IPS DF 6.9 (cell line): Measurements from ENCODE around the gene STEAP3.

Experiments
- DNase-seq: peaks from one replicate; pipeline ENCODE4 v3.0.0-alpha.2; 2013; ENCODE audit warnings: low read depth, low spot score
- H3K27ac ChIP-seq: one replicate; pipeline ENCODE4 v1.5.1; 2013; ENCODE audit warnings: low read length, control low read depth
- H3K27me3 ChIP-seq: 2 replicates; pipeline ENCODE4 v1.6.1; 2013; ENCODE audit warnings: mild to moderate bottlenecking, low read length; ENCODE audit not compliant: control insufficient read depth, insufficient read depth
- H3K36me3 ChIP-seq: 2 replicates; pipeline ENCODE4 v1.6.1; 2013; ENCODE audit warnings: low read length; ENCODE audit not compliant: control insufficient read depth, insufficient read depth
- H3K4me1 ChIP-seq: 2 replicates; pipeline ENCODE4 v1.6.1; 2013; ENCODE audit warnings: low read length; ENCODE audit not compliant: control insufficient read depth, insufficient read depth
- H3K4me3 ChIP-seq: 2 replicates; pipeline ENCODE4 v1.5.1; 2013; ENCODE audit warnings: mild to moderate bottlenecking, low read length
- H3K9me3 ChIP-seq: 2 replicates; pipeline ENCODE4 v1.6.1; 2013; ENCODE audit warnings: low read length, inconsistent platforms; ENCODE audit not compliant: control insufficient read depth, insufficient read depth
- WGBS: extraction: QIAGEN DNeasy Blood & Tissue Kit; methylation state at CpG from one replicate; pipeline ENCODE4 v1.1.7; 2013; ENCODE audit warnings: mixed read lengths, missing lambda C conversion rate; ENCODE audit not compliant: insufficient read length, insufficient coverage; 5-methylcytosine and 5-hydroxymethylcytosine counted together

The STEAP3 gene

DNA sequence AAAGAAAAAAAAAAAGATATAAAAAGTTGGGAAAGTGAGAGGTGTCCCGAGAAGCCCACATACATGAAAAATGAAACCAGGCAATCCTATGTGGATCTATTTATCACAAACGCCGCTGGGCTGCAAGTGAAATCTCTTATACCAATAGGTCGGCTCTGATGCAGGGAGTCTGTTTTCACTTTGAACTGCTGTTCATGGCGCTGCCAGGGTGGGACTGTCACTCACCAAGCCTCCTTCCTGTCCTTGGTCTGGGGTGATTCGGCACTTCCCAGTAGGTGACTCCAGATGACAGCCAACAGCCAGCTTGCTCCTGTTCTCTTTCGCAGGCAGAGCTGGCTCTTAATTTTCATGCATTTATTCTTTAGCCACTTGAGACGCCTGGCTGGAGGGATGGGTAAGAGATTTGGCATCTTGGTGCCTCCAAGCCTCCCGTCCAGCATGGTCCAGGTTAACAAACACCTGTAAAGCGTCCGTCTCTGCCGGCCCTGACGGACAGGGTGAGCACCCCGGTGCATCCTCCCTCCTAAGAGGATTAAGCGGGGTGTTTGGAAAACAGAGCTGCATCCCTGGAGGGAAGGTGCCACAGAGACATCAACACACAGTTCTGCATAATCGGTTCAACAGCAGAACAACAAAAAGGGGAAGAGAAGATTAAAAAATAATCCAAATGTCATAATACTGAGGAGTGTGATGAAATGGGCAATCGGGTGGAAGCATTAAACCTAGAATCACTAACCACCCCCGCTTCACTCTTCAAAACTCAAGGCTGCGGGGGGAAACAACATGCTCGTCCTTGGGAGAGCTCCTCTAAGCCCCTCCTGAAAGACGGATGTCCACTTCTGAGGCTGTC lies 58.7 kb downstream of the STEAP3 start:
- no peak overlapping the region for H3K4me3 ChIP-seq
- DNase-seq: no peak
- H3K27ac ChIP-seq: no peak overlapping the region
- H3K9me3 ChIP-seq: no peaks in the 10 kb centered on the region
- H3K36me3 ChIP-seq: no peaks in the 10 kb centered on the region
- H3K4me1 ChIP-seq: no peaks in the 10 kb centered on the region; the same call in 1 of the 2 replicates
- H3K27me3 ChIP-seq: no peaks in the 10 kb centered on the region
- no CpG with 5 or more reads among the region's 21 CpGs for WGBS

DNA sequence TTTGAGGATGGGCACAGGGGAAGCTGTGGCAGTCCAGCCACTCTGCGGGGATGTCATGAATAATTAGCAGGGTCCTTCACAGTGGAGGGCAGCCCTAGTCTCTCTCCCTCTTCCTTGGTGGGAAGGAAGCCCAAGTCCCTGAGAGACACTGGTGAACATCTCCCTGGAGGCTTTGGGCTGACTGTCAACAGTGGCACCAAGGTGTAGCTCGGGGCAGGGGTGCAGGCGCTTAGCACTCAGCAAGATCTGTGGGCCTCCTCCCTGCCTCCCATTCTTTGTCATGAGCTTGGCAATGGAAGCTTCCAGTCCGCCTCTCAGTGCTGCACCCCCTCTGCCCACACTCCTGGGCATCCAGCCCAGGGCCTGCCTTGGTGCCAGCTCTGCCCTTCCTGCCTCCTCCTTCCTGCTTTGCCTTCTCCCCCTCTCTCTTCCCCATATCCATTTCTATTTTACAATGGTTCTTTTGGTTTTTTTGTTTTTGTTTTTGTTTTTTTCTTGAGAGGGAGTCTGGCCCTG lies 59.4 kb downstream of the STEAP3 start:
- Histone ChIP-seq H3K36me3 (no peaks in the 10 kb centered on the region), H3K27ac (no peak overlapping the region), H3K9me3 (no peaks in the 10 kb centered on the region), H3K4me1 (no peaks in the 10 kb centered on the region; the same call in 1 of the 2 replicates), H3K27me3 (no peaks in the 10 kb centered on the region), H3K4me3 (no peak overlapping the region)
- no CpG with 5 or more reads among the region's 4 CpGs for WGBS
- no peak for DNase-seq

DNA sequence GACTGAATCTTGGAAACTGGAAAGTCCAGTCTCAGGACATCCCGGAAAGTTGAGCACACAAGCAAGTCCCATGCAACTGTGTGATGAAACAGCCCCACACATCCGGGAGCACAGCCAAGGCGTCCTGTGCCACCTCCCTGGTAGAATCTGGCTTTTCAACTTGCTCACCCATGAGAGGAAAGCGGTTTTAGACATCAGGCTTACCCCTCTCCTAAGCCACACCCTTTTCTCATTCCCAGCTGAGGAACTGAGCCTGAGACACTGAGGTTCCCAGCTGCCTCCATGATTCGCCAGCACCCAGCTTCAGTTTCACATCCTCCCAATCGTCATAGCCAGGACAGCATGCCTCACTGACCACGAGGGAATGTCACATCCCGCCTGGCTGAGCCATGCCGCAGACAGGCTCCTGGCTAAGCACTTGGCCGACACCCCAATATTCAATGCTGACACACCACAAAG lies 60.3 kb downstream of the STEAP3 start:
- WGBS: no CpG with 5 or more reads among the region's 10 CpGs
- no peak for DNase-seq
- no peaks in the 10 kb centered on the region for H3K36me3 ChIP-seq
- H3K27ac ChIP-seq: no peak overlapping the region
- H3K27me3 ChIP-seq: no peaks in the 10 kb centered on the region
- H3K4me1 ChIP-seq: no peaks in the 10 kb centered on the region; the same call in 1 of the 2 replicates
- H3K4me3 ChIP-seq: no peak overlapping the region
- no peaks in the 10 kb centered on the region for H3K9me3 ChIP-seq

DNA sequence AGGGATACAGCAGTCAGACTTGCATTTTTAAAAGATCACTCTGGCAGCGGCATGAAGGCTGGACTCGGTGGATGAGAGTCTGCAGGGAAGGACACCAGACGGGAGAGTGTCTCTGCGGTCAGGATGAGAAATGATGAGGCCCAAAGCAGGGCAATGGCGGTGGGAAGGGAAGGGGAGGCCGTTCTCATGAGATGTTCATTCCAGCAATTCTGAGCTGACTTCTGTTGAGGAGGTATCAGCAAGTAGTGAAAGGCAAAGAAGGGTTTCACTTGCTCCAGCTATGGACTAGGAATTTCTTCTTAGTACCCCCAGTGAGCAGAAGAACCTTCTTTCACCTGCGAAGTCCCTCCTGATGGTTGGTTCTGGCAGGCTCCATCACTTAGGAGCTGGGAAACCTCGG lies 63.0 kb downstream of the STEAP3 start:
- H3K27me3 ChIP-seq: no peaks in the 10 kb centered on the region
- H3K27ac ChIP-seq: no peak overlapping the region
- WGBS: no CpG with 5 or more reads among the region's 8 CpGs
- DNase-seq: no peak
- H3K36me3 ChIP-seq: no peaks in the 10 kb centered on the region
- H3K4me1 ChIP-seq: no peaks in the 10 kb centered on the region; the same call in 1 of the 2 replicates
- H3K9me3 ChIP-seq: no peaks in the 10 kb centered on the region
- H3K4me3 ChIP-seq: no peak overlapping the region

DNA sequence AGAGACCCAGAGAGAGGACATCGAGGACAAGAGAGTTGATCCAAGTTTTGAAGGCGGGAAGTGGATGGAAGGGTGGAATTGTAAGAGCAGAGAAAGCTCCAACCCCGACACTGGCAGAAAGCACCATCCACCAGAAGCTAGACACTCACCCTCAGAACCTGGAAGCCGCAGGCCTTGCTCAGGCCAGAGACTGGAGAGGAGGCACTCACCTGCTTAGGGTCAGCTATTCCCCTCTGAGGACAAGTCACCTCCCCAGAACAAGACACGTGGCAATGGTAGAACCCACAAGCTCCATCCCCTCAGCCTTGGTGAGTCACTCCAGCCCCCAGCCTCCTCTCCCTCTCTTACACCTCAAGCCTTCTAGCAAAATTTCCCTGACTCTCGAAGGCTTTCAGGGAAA lies 64.9 kb downstream of the STEAP3 start:
- no peak for DNase-seq
- Histone ChIP-seq H3K36me3 (no peaks in the 10 kb centered on the region), H3K4me3 (no peak overlapping the region), H3K9me3 (no peaks in the 10 kb centered on the region), H3K27me3 (no peaks in the 10 kb centered on the region), H3K4me1 (no peaks in the 10 kb centered on the region), H3K27ac (no peak overlapping the region)
- WGBS: no CpG with 5 or more reads among the region's 6 CpGs

DNA sequence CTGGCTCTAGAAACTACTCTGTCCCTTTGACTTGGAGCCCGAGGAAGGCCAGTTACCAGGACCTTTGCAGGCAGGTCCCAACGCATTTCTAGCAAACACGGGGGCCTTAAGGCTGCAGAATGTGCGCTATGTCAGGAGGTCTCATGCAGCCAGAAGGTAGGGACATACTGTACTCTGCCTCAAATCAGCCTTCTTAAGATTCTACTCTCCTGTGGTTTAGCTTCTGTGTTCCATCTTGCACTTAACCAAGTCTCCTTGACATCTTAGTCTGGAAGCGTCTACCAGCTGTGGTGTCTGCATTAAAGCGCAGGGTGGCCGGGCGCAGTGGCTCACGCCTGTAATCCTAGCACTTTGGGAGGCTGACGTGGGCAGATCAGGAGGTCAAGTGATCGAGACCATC lies 65.5 kb downstream of the STEAP3 start:
- DNase-seq: no peak
- no peaks in the 10 kb centered on the region for H3K4me1 ChIP-seq
- H3K36me3 ChIP-seq: no peaks in the 10 kb centered on the region
- H3K27me3 ChIP-seq: no peaks in the 10 kb centered on the region
- H3K27ac ChIP-seq: no peak overlapping the region
- H3K4me3 ChIP-seq: no peak overlapping the region
- H3K9me3 ChIP-seq: no peaks in the 10 kb centered on the region
- no CpG with 5 or more reads among the region's 11 CpGs for WGBS

DNA sequence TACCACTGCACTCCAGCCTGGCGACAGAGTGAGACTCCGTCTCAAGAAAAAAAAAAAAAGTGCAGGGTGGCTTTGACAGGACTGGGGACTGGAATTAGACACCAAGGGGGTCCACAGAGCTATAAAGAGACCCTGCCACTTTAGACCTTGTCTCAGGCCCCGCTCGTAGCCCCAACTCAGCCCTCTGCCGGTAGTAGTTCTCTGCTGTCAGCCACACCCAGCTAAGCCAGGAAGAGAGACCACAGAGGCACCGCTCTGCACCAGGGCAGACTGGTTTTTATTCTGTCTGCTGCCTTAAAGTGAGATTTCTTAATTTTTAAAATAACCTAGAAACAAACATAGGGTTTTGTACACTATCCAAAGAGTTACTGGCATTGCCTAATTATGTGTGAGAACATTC lies 66.0 kb downstream of the STEAP3 start:
- Histone ChIP-seq H3K4me3 (no peak overlapping the region), H3K27me3 (no peaks in the 10 kb centered on the region), H3K9me3 (no peaks in the 10 kb centered on the region), H3K4me1 (no peaks in the 10 kb centered on the region), H3K27ac (no peak overlapping the region), H3K36me3 (no peaks in the 10 kb centered on the region)
- DNase-seq: no peak
- WGBS: no CpG with 5 or more reads among the region's 6 CpGs

DNA sequence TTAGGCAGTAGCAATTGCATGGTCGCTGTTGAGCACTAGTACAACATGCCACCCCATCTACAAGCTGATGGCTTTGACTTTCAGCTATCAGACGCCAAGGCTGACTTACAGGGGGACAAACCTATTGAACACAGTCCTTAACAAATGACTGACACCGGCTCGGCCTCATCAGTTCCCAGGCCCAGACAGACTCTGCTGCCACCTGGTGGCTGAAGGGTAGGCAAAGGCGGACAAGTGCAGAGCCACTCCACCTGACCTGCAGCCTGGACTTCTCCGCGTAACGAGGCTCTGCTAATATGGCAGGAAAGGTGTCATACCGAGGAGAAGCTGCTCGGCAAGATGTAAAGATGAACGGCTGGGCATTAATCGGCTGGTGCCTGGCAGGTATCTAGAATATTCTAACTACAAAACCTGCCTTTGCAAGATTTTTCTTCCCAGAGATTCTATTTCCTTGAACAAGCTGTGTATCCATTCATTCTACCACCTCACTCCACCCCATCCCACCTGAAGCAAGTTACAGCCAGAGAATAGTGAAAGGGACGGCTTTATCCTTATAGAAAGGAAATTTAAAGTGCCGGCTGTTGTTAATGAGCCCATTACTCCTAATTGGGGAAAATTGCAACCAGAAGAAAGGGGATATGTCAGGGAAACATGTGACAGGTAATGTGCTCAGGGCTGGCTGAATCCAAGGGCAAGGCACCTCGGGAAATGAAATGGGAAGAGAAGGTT lies 67.4 kb downstream of the STEAP3 start:
- Histone ChIP-seq H3K27ac (no peak overlapping the region), H3K9me3 (no peaks in the 10 kb centered on the region)

DNA sequence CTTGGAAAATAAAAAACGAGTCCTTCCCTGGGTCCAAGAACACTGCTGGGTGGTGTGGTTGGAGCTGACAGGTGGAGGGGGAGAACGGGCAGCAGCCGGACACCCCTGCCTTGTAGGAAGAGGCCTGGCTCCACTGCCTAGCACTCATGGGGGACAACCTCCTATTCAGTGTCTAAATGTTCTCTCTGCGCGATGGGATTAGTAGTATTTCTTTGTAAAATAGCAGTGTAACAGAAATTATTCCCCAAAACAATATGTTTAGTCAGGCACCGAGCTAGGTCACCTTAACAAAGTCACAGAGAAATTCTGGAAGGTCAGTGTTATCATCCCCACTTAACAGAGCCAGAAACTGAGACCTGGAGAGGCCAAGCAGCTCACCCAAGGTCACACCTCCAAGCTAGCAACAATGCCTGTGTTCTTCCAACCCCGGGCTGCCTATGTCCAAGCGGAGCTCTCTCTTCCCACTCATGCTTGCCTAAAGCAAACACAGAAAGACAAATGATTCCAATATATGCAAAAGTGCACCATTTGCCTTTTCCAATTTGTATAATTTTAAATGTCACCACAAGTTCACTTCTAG lies 68.0 kb downstream of the STEAP3 start:
- Histone ChIP-seq H3K36me3 (no peaks in the 10 kb centered on the region), H3K9me3 (no peaks in the 10 kb centered on the region), H3K27me3 (no peaks in the 10 kb centered on the region), H3K27ac (no peak overlapping the region), H3K4me3 (no peak overlapping the region), H3K4me1 (no peaks in the 10 kb centered on the region)
- no CpG with 5 or more reads among the region's 8 CpGs for WGBS
- DNase-seq: no peak

More for the DNA sequence above, 67.4 kb downstream of the STEAP3 start:
- no peaks in the 10 kb centered on the region for H3K27me3 ChIP-seq
- WGBS: no CpG with 5 or more reads among the region's 15 CpGs
- no peaks in the 10 kb centered on the region for H3K36me3 ChIP-seq
- DNase-seq: peak; percentile 70
- no peak overlapping the region for H3K4me3 ChIP-seq
- no peaks in the 10 kb centered on the region for H3K4me1 ChIP-seq

DNA sequence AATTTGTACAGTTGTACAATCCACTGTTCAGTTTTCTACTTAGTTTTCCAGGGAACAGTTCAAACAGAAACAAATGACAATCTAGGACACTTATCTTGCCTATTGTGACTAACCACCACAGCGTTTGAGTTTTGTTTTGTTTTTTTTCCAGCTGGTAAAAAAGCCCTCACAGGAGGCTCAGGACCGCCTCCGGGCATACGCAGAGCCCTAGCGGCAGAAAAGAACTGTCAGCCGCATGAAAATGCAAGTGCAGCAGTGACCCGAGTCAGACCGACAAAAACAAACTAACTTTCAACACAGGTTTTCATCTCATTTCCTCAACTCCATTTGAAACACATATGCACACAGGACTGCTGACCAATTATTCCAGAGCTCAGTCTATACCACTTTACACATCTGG lies 68.6 kb downstream of the STEAP3 start:
- Histone ChIP-seq H3K27ac (no peak overlapping the region), H3K36me3 (no peaks in the 10 kb centered on the region), H3K27me3 (no peaks in the 10 kb centered on the region), H3K4me1 (no peaks in the 10 kb centered on the region), H3K9me3 (no peaks in the 10 kb centered on the region), H3K4me3 (no peak overlapping the region)
- no CpG with 5 or more reads among the region's 8 CpGs for WGBS
- no peak for DNase-seq
